ENCODE data around the gene DAP.
"Not testable (repeated sequence)": the region's sequence is repeated elsewhere in the genome, so short reads cannot be mapped to it uniquely, and the experiment has no call there.

Gene DAP

DNA sequence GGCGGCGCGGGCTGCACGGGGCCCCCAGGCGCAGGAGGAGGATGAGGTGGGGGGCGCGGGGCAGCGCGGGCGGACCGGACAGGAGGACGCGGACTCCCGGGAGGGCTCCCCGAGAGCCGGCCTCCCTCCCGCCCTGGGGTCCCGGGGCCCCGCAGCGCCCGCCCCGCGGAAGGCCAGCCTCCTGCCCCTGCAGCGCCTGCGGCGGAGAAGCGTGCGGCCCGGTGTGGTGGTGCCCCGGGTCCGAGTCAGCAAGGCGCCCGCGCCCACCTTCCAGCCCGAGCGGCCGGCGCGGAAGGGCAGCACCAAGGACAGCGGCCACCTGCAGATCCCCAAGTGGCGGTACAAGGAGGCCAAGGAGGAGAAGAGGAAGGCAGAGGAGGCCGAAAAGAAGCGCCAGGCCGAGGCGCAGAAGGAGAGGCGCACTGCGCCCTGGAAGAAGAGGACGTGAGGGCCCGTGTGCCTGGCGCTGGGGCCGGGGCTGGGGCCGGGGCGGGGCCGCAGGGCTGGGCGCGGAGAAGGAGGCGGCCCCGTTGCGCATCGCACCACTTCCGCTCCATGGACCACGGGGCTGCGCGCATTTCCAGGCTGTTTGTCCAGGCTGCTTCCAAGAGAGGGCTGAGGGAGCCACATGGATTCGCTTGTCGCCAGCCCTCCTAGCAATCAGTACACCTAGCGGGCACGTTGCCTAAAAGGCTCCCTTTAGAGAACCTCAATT, 111.2 kb downstream of the DAP start:
- no peak for DNase-seq

GRCh38 chr5:10648806-10649665, 112.0 kb downstream of the DAP start:
- no peak for DNase-seq

- DNase-seq: no peak
These were observed 113.4 kb downstream of the DAP start for GRCh38 chr5:10647640-10648039.

- DNase-seq: no peak
These were observed 115.4 kb downstream of the DAP start for GRCh38 chr5:10645671-10646070.

DNA sequence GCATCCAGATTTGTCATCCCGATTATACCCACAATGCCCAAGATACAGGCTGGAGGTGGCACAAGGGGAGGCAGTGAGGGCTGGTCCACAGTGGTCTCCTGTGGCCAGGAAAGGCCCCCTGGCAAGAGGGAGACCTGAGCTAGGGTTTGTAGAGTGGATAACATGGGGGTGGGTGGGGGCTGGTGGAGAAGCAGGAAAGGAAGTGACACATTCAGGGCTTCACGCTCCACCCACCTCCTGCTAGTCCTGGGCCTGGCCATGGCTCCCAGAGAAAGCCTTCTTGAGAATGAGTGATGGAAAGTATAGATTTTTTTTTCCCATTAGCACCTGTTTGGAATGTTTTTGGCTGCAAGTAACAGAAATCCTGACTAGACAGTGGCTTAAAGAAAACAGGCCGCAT, 115.9 kb downstream of the DAP start:
- DNase-seq: no peak

DNA sequence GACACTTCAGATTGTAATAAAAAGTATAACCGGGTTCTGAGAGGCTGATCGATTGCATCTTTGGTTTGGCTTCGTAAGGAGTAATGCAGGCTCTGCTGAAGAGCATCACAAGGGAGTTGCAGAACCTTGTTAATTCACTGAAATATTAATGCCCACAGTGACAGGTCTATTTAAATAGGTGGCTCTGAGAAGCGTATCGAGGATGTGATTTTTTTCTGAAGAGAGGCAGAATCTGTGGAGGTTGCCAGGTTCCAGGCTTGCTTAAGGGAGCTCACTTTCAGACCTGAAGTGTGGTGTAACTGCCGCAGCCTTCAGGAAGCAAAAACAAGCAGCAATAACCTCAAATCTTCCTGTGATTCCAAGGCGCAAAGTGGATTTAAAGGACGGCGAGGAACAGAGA, 116.8 kb downstream of the DAP start:
- DNase-seq: no peak

DNA sequence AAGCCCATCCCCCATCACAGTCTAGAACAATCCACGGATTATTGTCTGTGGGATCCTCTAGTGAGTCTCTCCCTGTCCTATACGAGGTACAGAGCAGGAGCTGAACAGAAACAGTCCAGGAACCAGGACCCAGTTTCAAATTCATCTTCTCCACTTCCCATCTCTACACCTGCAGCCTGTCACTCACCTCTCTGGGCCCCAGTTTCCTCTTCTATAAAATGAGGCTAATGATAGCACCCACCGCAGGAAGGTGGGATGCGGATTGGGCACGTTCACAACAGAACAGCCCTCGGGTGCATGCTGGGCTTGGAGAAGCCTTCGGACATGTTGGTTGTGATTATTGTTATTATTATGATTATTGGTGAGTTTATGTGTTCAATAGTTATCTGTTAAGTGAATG, 118.7 kb downstream of the DAP start:
- DNase-seq: no peak

- no peak for DNase-seq
These were observed 121.1 kb downstream of the DAP start for GRCh38 chr5:10639846-10640368.

GRCh38 chr5:10638723-10639122, 122.3 kb downstream of the DAP start:
- not testable (repeated sequence) for DNase-seq

DNA sequence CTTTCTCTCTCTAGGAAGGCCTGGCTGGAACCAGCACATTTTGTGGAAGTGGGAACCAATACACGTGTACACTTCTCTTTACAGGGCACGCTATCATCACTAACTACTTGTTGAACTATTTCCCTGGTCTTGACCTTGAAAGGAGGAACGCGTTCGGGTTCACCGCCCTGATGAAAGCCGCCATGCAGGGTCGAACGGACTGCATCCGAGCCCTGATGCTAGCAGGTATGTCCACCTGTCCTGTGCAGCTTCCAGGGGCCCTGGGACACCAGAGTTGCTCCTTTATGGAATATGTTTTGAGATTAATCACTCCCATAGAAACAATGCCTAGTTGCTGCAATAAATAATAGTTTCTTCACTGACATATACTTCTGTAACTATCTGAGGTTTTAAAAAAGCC, 123.1 kb downstream of the DAP start:
- DNase-seq: no peak

- no peak for DNase-seq
These were observed 124.5 kb downstream of the DAP start for GRCh38 chr5:10636363-10637142.

DNA sequence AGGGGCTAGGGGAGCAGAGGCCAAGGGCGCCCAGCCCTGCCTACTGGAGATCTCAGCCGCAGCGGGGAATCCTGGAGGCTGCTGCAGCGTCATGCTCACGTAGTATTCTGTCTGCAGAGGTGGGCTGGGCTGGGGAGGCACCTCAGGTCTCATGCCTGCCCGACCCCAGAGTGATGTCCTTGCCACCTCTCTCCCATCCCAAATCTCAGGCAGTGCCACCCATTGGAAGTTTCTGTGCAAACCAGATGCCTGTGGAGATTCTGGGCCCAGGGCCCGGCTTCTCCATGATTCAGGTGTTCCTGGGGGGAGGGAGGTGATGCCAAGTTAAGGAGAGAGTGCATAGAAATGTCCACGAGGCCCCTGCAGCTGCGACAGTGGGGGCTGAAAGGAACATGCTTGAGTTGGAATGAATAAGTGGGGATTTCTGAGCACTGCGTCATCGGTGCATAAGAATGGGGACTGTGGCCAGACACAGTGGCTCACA, 125.1 kb downstream of the DAP start:
- DNase-seq: no peak

GRCh38 chr5:10635257-10635866, 125.7 kb downstream of the DAP start:
- peak; percentile 31 for DNase-seq

- no peak for DNase-seq
These were observed 126.5 kb downstream of the DAP start for GRCh38 chr5:10634562-10634961.

GRCh38 chr5:10634050-10634449, 127.0 kb downstream of the DAP start:
- no peak for DNase-seq

GRCh38 chr5:10633271-10634049, 127.6 kb downstream of the DAP start:
- no peak for DNase-seq

DNA sequence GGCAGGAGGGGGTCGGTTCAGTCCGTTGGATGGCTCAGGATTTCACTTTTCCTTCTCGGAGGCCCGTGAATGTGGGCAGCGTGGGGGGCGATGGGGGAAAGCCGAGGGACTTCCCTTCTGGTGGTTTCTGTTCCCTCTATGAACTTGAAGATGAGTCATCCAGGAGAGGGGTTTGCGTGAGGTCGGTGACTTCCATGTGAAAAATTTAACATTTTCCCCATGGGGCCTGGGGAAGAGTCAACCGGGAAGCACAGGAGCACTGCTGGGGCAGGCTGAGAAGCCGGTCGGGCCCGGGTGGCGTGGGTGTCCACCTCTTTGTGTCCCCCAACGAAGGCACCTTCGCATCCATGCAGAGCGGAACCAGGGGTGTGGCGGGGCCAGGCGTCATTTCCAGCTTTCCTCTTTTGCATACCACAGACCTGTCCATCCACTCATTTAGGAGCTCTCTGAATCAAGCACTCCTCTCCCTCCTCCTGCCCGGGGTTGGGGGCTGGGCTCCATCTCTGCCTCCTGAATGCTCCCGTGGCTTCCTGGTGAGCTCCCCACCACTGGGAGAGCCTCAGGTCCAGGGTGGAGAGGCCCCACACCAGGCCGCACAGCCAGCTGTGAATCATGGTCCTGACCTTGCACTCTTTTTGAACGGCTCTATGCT, 128.8 kb downstream of the DAP start:
- DNase-seq: no peak

DNA sequence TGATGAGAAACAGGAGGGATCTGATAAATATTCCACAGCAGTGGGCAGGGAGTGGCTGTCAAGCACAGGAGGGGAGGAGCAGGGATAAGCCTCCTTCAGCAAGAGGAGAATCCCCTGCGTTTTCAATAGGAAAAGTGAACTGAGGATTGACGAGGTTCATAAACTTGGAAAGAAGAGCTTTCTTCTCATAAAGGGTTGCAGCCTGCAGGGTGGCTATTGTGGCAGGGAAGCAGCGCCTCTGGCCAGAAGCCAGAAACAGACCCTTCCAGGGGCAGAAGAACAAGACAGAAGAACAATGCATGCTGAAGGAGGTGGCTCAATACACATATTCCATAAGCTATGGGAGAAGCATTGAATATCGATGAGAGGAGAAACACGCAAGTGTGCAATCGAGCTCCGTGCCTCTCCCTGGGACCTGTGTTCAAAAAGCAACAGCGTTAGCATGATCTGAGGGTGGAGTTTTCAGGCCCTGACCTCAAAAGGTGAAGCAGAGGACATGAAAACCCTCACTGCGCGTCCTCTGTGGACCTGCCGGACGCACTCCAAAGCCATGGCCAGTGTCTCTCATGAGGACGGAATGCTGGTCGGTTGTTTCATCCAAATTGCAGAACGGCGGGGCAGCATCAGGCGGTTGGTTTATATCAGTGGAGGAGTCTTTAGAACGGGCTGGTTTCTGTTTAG, 129.6 kb downstream of the DAP start:
- no peak for DNase-seq

DNA sequence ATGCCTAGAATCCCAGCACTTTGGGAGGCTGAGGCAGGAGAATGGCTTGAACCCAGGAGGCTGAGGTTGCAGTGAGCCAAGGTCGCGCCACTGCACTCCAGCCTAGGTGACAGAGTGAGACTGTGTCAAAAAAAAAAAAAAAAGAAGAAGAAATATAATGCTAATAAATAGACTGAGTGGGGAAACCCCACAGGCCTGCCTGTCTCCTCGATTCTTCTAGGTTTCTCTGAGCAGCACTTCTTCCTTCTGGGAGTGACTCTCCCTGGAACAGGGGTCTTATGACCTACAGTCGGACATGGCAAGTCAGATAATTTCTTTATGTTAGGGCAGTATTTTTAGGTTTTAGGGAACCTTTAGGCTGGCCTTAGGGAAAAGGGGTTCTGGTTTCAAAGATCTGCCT, 130.3 kb downstream of the DAP start:
- DNase-seq: not testable (repeated sequence)

GRCh38 chr5:10630126-10630525, 130.9 kb downstream of the DAP start:
- no peak for DNase-seq

- no peak for DNase-seq
These were observed 131.4 kb downstream of the DAP start for GRCh38 chr5:10629682-10630081.

Data from effector CD4-positive, alpha-beta T cell (primary cell).